GM23248 (cell line): ENCODE measurements around the gene HEY2.

Source experiments
- EZH2 ChIP-seq: fragments of 200-600 bp; sonication (generic); IDR thresholded peaks from 2 replicates; pipeline ENCODE4 v1.6.1; 2018; ENCODE audit warnings: antibody characterized with exemption, mild to moderate bottlenecking; ENCODE audit not compliant: insufficient read depth, poor library complexity, severe bottlenecking
- EZH2phosphoT487 ChIP-seq: fragments of 200-600 bp; sonication (generic); IDR thresholded peaks from 2 replicates; pipeline ENCODE4 v1.6.1; 2018; ENCODE audit warnings: antibody characterized with exemption, moderate library complexity, mild to moderate bottlenecking, low read depth; ENCODE audit not compliant: insufficient read depth

- TF ChIP-seq EZH2 (no peak), EZH2phosphoT487 (no peak)
Measured at GRCh38 chr6:125809570-125810170, 60.2 kb downstream of the HEY2 start.
